Cortex of kidney (tissue), 1 donor: ENCODE data around the gene EXOC2.

Source experiments
- DNase-seq: peaks from one replicate; lab custom pipeline; 2025; lab: John Stamatoyannopoulos, UW

The EXOC2 gene

DNA sequence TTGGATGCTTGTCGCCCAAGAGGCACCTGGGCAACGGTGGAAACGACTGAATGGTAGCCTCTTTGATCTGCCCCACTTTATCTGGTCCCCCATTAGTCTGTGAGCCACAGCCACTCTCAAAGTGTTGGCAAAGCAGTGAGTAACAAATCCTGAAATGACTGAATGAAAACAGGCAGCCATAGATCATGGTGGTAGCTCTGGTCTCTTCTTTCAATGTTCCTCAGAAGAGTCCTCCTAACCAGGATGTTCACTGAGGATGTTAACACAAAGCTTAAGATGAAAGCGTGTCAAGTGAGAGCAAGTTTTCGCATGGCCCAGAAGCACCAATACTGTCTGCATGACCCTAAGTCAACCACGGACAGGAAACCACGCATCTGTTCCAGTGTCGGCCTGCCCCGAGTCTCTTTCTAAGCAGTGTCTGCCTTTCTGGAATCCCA lies 194.1 kb downstream of the EXOC2 start:
- no peak for DNase-seq

GRCh38 chr6:497258-497657 lies 195.7 kb downstream of the EXOC2 start:
- DNase-seq = no peak

DNA sequence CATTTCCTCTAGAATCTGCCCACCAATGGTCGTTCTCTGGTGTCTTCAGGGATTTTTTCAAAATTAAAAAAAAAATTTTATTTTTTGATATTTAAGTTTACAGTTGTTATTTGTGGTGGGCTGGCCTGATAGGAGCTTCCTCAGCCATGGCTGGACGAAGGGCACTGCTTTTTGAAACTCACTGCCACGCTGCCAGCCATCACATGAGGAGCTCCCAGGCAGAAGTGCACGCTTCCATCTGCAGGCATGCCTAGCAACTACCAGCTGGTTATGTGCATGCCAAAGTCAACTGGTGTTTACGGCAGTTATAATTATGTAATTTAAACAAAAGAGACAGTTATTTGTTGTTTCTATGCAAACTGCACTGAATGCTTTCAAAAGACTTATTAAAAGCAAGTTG lies 196.3 kb downstream of the EXOC2 start:
- DNase-seq = no peak

DNA sequence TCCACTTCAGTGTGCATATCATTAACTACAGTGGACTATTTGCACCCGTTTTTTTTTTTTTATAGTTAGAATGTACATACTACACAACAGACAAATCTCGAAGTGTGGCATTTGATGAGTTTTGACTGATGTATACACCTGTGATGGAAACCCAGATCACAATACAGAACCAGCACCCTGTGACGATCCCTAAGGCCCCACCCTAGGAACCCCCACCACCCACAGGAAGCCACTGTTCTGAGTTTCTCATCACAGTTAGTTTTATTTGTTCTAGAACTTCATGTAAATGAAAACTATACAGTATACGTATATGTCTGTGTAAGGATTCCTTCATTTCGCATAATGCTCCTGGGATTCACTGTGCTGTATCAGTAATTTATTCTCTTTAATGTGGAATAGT lies 198.5 kb downstream of the EXOC2 start:
- no peak for DNase-seq

- no peak for DNase-seq
Measured at GRCh38 chr6:493840-494239, 199.1 kb downstream of the EXOC2 start.

GRCh38 chr6:492816-493414 lies 200.0 kb downstream of the EXOC2 start:
- DNase-seq = no peak

GRCh38 chr6:492178-492577 lies 200.8 kb downstream of the EXOC2 start:
- DNase-seq = no peak

DNA sequence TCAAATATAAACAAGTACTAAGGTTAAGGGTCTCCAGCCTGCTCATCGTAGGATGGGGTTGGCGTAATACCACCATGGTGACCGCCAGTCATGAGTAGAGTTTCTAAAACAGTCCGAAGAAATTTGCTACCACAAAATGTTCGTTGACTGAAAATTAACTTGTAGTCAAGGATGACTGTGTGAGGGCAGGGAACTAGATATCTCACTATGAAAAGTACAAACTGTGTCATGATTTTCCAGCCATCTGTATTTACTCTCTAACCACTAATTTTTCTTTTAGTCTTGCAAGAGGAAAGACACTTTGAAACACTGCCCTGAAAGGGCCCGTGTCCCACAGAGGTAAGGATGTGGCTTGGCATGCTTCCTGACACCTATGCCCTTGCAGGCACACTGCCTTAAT lies 201.7 kb downstream of the EXOC2 start:
- DNase-seq = no peak

DNA sequence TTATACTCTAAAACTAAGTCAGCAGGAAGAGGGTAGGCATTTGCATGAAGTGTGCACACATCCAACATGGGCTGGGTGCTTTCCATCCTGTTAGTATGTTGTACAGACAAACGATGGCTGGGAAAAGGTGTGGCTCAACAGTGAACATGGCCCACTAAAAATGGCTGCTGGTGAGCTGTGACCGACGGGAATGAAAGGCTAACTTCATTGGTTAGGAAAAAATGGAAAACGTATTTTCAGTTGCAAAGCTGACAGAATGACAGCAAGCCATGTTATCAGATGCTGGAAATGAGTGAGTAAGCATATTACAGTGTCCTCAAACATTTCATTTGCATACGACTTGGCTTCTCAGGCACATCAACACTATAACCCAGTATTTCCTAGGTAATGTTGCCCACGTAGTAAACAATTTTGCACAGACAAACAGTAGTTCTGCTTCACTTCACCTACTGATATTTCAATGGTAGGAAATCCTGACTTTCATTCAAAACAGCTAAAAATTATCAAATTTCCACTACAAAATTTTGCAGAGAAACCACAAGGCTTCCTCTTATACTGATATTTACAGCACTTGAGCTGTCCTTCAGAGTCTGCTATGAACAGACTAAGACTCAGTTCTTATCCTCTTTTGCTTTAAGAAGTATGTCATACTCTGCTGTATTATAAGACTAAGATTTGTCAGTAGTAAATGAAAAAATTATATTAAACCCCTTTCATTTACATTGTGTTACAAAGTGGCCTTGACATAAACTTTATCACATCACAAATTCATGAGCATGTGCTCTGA lies 202.5 kb downstream of the EXOC2 start:
- DNase-seq = no peak

DNA sequence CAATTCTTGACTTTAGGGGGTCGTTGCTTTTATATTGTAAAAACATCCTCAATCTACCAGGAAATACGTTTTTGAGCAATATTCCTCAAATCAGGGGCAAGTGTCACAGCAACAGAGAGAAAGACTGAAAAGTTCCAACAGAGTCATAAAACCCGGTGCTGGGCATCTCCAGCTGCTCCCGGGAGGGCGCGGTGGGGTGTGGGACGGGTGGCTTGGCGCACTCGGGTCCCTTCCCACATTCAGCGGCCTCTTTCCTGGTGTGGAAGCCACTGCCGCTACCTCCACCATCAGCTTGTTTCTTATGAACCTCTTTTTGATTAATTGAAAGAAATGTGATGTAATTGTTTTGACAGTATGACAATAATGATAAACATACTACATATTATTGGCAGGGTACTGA lies 203.2 kb downstream of the EXOC2 start:
- no peak for DNase-seq

GRCh38 chr6:489001-489400 lies 203.9 kb downstream of the EXOC2 start:
- no peak for DNase-seq

- no peak for DNase-seq
Measured at GRCh38 chr6:487956-488355, 205.0 kb downstream of the EXOC2 start.

- DNase-seq = no peak
Measured at GRCh38 chr6:485655-486170, 207.2 kb downstream of the EXOC2 start.

- no peak for DNase-seq
Measured at GRCh38 chr6:484746-485145, 208.2 kb downstream of the EXOC2 start.

DNA sequence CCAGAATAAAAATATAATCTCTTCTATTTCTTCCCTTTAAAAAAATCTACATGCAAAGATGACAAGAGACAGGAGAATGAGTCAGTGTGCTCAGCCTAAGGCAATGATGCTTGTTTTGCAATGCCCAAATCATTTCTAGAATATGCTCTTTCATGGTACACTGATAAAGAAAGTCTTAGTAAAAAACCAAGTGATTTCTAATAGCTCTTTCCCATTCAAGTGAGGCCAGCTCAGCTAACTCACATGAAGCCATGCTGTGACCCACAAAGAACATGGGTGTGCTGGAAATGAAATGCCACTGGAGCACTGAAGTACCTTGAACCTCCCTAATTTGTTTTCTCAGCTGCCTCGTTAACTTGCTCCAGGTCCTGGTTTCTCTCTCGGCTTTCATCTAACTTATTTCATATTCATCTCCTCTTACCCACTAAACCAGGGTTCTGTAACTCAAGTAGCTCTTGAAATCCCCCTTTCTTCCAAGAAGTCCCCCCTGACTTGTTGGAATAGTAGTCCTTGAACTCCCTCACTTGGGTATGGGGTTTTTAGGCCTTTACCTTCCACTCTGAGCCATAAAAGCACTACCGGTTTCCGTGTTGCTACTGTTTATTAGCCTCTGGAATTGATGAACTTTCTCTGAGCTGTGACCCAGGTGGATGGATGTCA lies 208.7 kb downstream of the EXOC2 start:
- no peak for DNase-seq

DNA sequence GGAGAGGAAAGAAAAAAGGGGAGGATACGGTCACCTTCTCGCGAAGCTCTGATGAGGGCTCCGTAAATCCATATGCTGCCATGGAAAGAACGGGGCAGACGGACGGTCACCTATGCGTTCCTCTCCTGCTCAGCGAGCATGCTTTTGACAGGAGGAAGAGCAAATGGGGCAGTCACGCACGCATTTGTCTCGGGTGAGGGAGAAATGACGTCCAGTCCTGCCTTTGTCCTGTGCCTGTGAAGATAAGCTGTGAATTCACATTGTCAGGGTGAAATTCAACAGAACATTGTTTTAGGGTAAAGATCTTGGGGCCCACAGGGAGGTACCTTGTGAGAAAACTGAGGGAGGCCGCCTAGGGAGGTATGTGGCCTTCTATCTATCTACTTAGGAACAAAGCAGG lies 217.6 kb downstream of the EXOC2 start:
- DNase-seq = no peak

DNA sequence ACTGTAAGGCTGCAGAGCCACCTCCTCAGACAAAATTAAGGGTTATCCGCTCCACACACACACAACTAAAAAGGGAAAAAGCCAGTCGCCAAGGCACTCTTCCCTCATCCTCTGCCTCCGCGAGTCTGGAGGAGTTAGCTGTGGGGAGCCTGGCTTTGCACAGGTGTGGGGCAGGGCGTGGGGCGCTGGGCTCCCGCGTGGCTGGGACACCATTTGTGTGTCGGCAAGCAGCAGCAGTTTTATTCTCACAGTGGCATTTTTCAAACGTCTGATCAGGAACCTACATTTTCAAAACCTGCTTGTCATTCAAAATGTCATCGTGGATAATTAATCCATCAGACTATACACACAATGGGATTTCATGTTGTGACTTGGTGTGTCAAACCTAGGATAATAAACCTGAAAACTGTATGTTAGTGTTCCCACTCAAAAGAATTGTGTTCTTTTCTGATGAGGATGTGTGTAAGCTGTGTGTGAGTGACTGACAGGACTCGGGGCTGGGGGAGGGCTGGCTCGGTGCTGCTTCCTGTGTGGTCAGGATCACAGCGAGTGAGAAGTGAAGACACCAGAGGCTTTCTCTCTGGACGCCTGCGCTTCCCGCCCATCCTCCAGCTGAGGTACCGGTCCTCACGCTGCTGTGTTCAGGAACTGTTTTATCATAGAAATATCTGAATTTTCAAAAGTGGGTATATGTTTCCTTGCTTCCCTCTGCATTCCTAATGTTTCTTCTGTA lies 218.3 kb downstream of the EXOC2 start:
- no peak for DNase-seq

- DNase-seq = no peak
Measured at GRCh38 chr6:473768-474452, 219.0 kb downstream of the EXOC2 start.

DNA sequence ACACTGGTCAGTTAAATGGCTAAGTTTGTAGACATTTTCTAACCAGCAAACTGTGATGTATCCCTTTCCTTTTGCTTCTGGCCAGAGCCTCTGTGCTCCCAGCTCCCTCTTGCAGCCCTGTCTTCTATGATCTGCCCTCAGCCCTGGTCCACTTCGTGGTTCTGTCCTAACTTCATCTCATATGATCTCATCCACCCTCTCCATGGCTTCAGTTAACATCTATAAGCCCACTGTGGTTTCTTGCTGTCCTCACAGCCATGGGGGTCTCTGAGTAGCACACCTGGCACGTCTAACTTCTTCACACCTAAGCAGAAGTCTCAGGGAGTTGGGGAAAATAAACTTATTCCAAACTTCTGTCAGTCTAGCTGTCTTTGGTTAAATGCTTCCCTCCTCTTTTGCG lies 219.6 kb downstream of the EXOC2 start:
- DNase-seq = no peak

- DNase-seq = no peak
Measured at GRCh38 chr6:470901-471448, 222.0 kb downstream of the EXOC2 start.
